Endothelial cell of umbilical vein (primary cell): ENCODE data around the gene SAMD11. TPM values are rescaled to one million over a fixed set of nuclear protein-coding genes. Genes with fewer than 3 reads are reported as not detected.

Source experiments
- BruUV-seq: library from RNA; stranded (reverse); fragments of 400-500 nt; replicated peaks from 2 replicates; lab custom pipeline; 2021; lab: Mats Ljungman, UMichigan
- CTCF ChIA-PET: fragments of 300-600, 350-600 bp; sonication (Branson Sonifier 250); formaldehyde crosslinking; loops from one replicate; lab custom pipeline; 2021; ENCODE audit warnings: antibody characterized with exemption, inconsistent platforms; lab: Charles Lee
- POLR2A ChIA-PET: fragments of 300-600, 350-600 bp; sonication (Branson Sonifier 250); formaldehyde crosslinking; loops from one replicate; lab custom pipeline; 2021; ENCODE audit warnings: antibody characterized with exemption, inconsistent platforms; lab: Charles Lee
- DNase-seq: peaks from one replicate; pipeline ENCODE4 v3.0.0-alpha.2; 2011; ENCODE audit warnings: low read depth, low spot score
- FAIRE-seq: peaks from 2 replicates; lab custom pipeline; 2011; peaks lifted over from hg19 to GRCh38; lab: Jason Lieb, UNC
- H2AFZ ChIP-seq: 2 replicates; pipeline ENCODE4 v1.6.0; 2012; ENCODE audit warnings: low read depth, low read length, control low read depth, inconsistent platforms
- H3K27ac ChIP-seq: 2 replicates; pipeline ENCODE4 v1.5.1; 2011; ENCODE audit warnings: low read depth, mild to moderate bottlenecking, control low read depth, low read length, moderate library complexity; ENCODE audit not compliant: insufficient read depth
- H3K27me3 ChIP-seq, 2 experiments: 2 replicates each; pipeline versions ENCODE4 v1.6.0 to v1.6.1; 2011; ENCODE audit warnings: low read length in 2 of 2, mixed read lengths in 1 of 2; ENCODE audit not compliant: control insufficient read depth in 2 of 2, insufficient read depth in 2 of 2
- H3K36me3 ChIP-seq, 2 experiments: 2 replicates in 1 of 2; 3 replicates in 1 of 2; pipeline ENCODE4 v1.5.1; 2011; ENCODE audit warnings: low read length in 2 of 2, mild to moderate bottlenecking in 1 of 2, moderate library complexity in 1 of 2; ENCODE audit not compliant: control insufficient read depth in 2 of 2, insufficient read depth in 2 of 2; ENCODE audit errors: extremely low read depth in 1 of 2
- H3K4me1 ChIP-seq: 3 replicates; pipeline ENCODE4 v1.5.1; 2011; ENCODE audit warnings: mild to moderate bottlenecking, low read length; ENCODE audit not compliant: control insufficient read depth, insufficient read depth; ENCODE audit errors: extremely low read depth
- H3K4me2 ChIP-seq: 2 replicates; pipeline ENCODE4 v1.6.1; 2011; ENCODE audit warnings: low read length, control low read depth, mixed read lengths; ENCODE audit not compliant: insufficient read depth
- H3K4me3 ChIP-seq, 3 experiments: fragments of 200-600 bp in 1 of 3; sonication (generic), shearing (Covaris generic) in 1 of 3; replicated peaks in 1 of 3; 2 replicates each; pipeline ENCODE4 v1.5.1; 2011 to 2016; ENCODE audit warnings: control low read depth in 3 of 3, low read length in 3 of 3, mild to moderate bottlenecking in 2 of 3, inconsistent platforms in 1 of 3, low read depth in 1 of 3, moderate library complexity in 1 of 3; ENCODE audit not compliant: insufficient read depth in 1 of 3
- H3K79me2 ChIP-seq: 2 replicates; pipeline ENCODE4 v1.6.0; 2012; ENCODE audit warnings: low read length, inconsistent platforms; ENCODE audit not compliant: control insufficient read depth, insufficient read depth
- H3K9ac ChIP-seq: replicated peaks from 2 replicates; pipeline ENCODE3; 2011; ENCODE audit warnings: low read length, control low read depth; ENCODE audit not compliant: insufficient read depth; ENCODE audit errors: extremely low read depth
- H3K9me1 ChIP-seq: replicated peaks from 3 replicates; pipeline ENCODE4 v1.6.0; 2011; ENCODE audit warnings: mild to moderate bottlenecking, low read length; ENCODE audit not compliant: control insufficient read depth, insufficient read depth; ENCODE audit errors: extremely low read depth
- H3K9me3 ChIP-seq: replicated peaks from 2 replicates; pipeline ENCODE4 v1.5.1; 2012; ENCODE audit warnings: low read length, inconsistent platforms; ENCODE audit not compliant: control insufficient read depth, insufficient read depth
- H4K20me1 ChIP-seq: replicated peaks from 2 replicates; pipeline ENCODE3; 2011; ENCODE audit warnings: mild to moderate bottlenecking, low read length; ENCODE audit not compliant: control insufficient read depth, insufficient read depth; ENCODE audit errors: extremely low read depth
- EZH2 ChIP-seq: IDR thresholded peaks from 2 replicates; pipeline ENCODE4 v1.6.1; 2012; ENCODE audit warnings: borderline replicate concordance, low read depth, mild to moderate bottlenecking, moderate library complexity, low read length, inconsistent platforms; ENCODE audit not compliant: severe bottlenecking
- FOS ChIP-seq: IDR thresholded peaks from 2 replicates; pipeline ENCODE4 v1.6.1; 2011; ENCODE audit warnings: mild to moderate bottlenecking, low read length, moderate library complexity, borderline replicate concordance; ENCODE audit not compliant: insufficient read depth
- GATA2 ChIP-seq: IDR thresholded peaks from 2 replicates; pipeline ENCODE4 v1.7.0; 2011; ENCODE audit warnings: low read depth, mild to moderate bottlenecking, moderate library complexity, mixed read lengths, low read length; ENCODE audit not compliant: insufficient read length, insufficient read depth
- JUN ChIP-seq: IDR thresholded peaks from 2 replicates; pipeline ENCODE4 v1.6.1; 2011; ENCODE audit warnings: borderline replicate concordance, low read depth; ENCODE audit not compliant: insufficient read length, insufficient read depth
- MYC ChIP-seq: IDR thresholded peaks from one replicate; pipeline ENCODE4 v1.6.1; 2011; ENCODE audit warnings: mild to moderate bottlenecking, low read depth, low read length
- POLR2A ChIP-seq: IDR thresholded peaks from 2 replicates; pipeline ENCODE4 v1.6.1; 2012; ENCODE audit warnings: low read depth, mild to moderate bottlenecking, control low read depth, low read length
- POLR2AphosphoS5 ChIP-seq: IDR thresholded peaks from 2 replicates; pipeline ENCODE4 v1.6.1; 2012; ENCODE audit warnings: low read depth, mild to moderate bottlenecking, control low read depth, low read length, moderate library complexity; ENCODE audit not compliant: insufficient read depth
- dilution Hi-C: fragments of 300-500 bp; cut with MboI; formaldehyde crosslinking; loops from one replicate; pipeline ENCODE4 v1.15.0; 2019; ENCODE audit warnings: low sequenced_read_pairs; ENCODE audit not compliant: extremely low pct_ligation_motif_present
- intact Hi-C: fragments of 100-400 bp; cut with micrococcal nuclease; formaldehyde crosslinking; loops from one replicate; pipeline ENCODE4 v1.10.0; 2022
- polyA plus RNA-seq, 4 experiments: library from polyadenylated mRNA; depleted of rRNA in 3 of 4; stranded (reverse) in 3 of 4; unstranded in 1 of 4; fragments of >200 nt; gene quantifications; 2 replicates each; pipeline versions ENCODE4 v1.2.1 to v1.2.3, GENCODE V29; 2011 to 2012; ENCODE audit warnings: missing spikeins in 1 of 4
- total RNA-seq: library from RNA; stranded (reverse); gene quantifications from 2 replicates; pipeline ENCODE4 v1.2.3, GENCODE V29; 2021
- TF ChIP-seq, protein P1 (sequence below): IDR thresholded peaks from 2 replicates; pipeline ENCODE4 v1.6.1; 2011; ENCODE audit not compliant: insufficient read depth, insufficient read length
- TF ChIP-seq, protein P2 (sequence below), 2 donors: IDR thresholded peaks; 1 replicate in 1 of 2; 2 replicates in 1 of 2; pipeline ENCODE4 v1.5.1; 2011; ENCODE audit warnings: low read length in 2 of 2, mild to moderate bottlenecking in 2 of 2, moderate library complexity in 2 of 2, control low read depth in 1 of 2, inconsistent platforms in 1 of 2, low read depth in 1 of 2; ENCODE audit not compliant: insufficient read depth in 1 of 2; ENCODE audit errors: extremely low read depth in 1 of 2

SAMD11 gene
- total and polyA plus RNA-seq, 2 donors (not counting 3 experiments of a cell fraction or from before 2014, with no cell fraction given), result not detected

DNA sequence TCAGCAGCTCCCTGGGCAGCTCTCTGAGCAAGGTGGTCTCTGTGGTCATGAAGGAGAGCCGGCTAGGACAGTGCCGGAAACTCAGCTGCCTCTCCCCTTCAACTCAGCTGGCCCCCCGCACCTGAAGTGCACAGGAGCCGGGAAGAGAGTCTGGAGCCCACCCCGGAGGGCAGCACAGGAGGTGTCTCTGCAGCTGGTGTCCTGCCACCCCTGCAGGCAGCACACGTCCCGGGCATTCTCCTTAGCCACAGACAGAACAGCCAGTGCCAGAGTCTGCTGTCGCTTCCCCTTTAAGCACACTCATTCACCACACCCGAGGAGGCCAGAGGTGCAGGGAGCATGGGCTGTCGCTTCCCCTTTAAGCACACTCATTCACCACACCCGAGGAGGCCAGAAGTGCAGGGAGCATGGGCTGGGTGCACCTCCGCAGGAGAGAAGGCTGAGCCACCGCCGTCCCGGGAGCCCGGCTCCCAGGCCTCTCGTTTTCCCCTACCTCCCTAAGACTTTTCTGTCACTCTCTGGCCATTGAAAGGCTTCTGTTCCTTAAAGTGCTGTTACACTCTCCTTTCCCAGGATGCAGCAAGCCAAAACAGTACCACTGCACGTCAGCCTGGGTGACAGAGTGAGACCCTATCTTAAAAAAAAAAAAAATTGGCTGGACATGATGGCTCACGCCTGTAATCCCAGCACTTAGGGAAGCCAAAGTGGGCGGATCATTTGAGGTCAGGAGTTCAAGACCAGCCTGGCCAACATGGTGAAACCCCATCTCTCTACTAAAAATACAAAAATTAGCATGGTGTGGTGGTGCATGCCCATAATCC is 16.9 kb upstream of the SAMD11 start:
- BruUV-seq, result no TSS peak
- Histone ChIP-seq H3K9ac (no peak overlapping the region), H3K9me1 (no peaks in the 10 kb centered on the region), H4K20me1 (no peaks in the 10 kb centered on the region), H3K4me1 (no peaks in the 10 kb centered on the region), H3K9me3 (no peaks in the 10 kb centered on the region), H3K27me3 (no peaks in the 10 kb centered on the region), H3K4me3 (no peak overlapping the region), H3K79me2 (no peaks in the 10 kb centered on the region), H3K4me2 (no peak overlapping the region), H3K36me3 (no peaks in the 10 kb centered on the region), H2AFZ (no peak overlapping the region), H3K27ac (no peak overlapping the region)
- DNase-seq (no peak), FAIRE-seq (peak; percentile 75)
- POLR2A ChIA-PET, result no interaction called here
- intact Hi-C loops (no loop called here), dilution Hi-C loops (no loop called here)
- CTCF ChIA-PET, result no interaction called here
- TF ChIP-seq POLR2A (no peak), POLR2AphosphoS5 (no peak), FOS (no peak), MYC (no peak), EZH2 (no peak), JUN (no peak), GATA2 (no peak)
- TF ChIP-seq, protein P1, sequence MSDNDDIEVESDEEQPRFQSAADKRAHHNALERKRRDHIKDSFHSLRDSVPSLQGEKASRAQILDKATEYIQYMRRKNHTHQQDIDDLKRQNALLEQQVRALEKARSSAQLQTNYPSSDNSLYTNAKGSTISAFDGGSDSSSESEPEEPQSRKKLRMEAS, result no peak
- TF ChIP-seq, protein P2, sequence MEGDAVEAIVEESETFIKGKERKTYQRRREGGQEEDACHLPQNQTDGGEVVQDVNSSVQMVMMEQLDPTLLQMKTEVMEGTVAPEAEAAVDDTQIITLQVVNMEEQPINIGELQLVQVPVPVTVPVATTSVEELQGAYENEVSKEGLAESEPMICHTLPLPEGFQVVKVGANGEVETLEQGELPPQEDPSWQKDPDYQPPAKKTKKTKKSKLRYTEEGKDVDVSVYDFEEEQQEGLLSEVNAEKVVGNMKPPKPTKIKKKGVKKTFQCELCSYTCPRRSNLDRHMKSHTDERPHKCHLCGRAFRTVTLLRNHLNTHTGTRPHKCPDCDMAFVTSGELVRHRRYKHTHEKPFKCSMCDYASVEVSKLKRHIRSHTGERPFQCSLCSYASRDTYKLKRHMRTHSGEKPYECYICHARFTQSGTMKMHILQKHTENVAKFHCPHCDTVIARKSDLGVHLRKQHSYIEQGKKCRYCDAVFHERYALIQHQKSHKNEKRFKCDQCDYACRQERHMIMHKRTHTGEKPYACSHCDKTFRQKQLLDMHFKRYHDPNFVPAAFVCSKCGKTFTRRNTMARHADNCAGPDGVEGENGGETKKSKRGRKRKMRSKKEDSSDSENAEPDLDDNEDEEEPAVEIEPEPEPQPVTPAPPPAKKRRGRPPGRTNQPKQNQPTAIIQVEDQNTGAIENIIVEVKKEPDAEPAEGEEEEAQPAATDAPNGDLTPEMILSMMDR (IDR thresholded peaks at IDR 0.05; ENCODE audit: extremely low read depth in 1 of 2, insufficient read depth in 1 of 2, low read depth in 1 of 2, low read length in 2 of 2), result no peak
